SK-N-DZ (cell line): ENCODE measurements around the gene MAT2B. TPM values are rescaled to one million over a fixed set of nuclear protein-coding genes. Genes with fewer than 3 reads are reported as not detected.
A peak's percentile ranks its signal among the peaks of the same experiment; 100 is the strongest.

Experiments
- DNase-seq: peaks from one replicate; pipeline ENCODE4 v3.0.0-alpha.2; 2015; ENCODE audit warnings: low spot score
- polyA plus RNA-seq, 2 experiments: library from polyadenylated mRNA; depleted of rRNA; stranded (reverse); fragments of >200 nt; gene quantifications; 2 replicates each; pipeline ENCODE4 v1.2.3, GENCODE V29; 2014

The MAT2B gene
- 79.5 and 86.3 TPM in 2 replicates for polyA plus RNA-seq (2014; cell fraction: cytosol; rRNA removed)
- polyA plus RNA-seq (2014; cell fraction: nucleus; rRNA removed), result 56.8 and 66.1 TPM in 2 replicates

DNA sequence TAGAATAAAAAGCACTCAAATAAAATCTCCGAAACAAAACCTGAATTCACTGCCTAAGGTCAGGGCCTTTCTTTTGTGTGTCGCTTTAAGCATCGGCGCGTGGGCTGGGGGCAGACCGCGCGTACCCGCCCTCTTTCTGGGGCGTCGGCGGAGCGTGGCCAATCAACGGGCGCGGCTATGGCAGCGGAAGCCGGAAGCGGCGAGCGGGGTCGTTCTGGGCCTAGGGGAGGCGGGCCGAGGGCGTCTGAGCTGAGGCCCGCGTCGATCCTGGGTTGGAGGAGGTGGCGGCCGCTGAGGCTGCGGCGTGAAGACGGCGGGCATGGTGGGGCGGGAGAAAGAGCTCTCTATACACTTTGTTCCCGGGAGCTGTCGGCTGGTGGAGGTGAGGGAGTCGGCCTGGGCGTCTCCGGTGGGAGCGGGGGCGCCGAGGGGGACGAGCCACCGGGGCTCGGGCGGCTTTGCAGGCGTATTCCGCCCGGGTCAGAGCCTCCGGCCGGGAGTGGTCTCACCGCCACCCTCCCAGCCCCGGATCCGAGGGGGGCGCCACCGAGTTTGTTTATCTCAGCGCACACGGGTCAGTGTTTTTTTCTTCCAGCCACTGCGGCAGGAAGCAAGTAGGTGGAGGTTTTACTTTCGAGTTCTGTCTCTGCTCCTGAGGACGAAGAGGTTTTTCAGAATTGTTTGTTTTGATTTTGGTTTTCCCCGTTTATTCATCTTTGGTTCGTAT lies at the start of gene MAT2B:
Gene MAT2B, plus strand, starts transcription at position 252 of the 727 bp plus-strand sequence. Its CDS starts 68 bp downstream, at position 320.
- peak; percentile 96 for DNase-seq

DNA sequence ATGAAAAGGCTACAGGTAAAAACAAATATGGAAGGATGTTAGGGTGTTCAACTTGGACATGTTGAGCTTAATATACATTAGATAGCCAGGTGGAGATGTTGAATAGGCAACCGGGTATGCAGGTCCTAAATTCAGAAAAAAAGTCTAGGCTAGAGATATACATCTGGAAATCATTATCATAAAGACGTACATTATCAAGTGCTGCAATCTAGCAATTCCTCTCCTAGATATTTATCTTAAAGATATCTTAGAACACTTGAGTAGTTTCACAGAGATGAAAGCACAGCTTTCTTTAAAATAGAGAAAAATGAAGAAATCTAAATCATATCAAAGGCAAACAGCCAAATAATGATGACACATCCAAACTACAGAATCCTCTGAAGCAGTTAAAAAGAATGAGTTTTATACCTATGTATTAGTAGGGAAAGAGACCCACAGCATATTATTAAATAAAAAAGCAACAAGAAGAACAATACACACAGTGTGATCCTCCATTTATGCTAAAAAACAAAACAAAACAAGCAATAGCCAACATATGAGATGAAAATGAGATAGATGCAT lies 49.3 kb upstream of the MAT2B start:
- DNase-seq, result no peak

DNA sequence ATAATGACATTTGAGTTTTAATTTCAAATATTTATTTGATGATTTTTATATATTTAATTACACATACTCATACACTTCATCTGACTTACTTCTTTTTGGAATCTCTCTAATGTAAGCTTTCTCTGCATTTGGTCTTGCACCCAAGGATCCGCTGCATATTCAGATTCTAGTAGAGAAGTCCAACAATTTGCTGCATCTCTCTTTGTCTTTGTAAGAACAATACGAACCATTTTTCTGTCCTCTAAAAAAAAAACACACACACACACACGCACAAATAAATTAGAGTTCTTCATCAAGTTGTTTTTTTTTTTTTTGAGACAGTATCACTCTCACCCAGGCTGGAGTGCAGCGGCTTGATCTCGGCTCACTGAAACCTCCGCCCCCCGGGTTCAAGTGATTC lies 48.6 kb upstream of the MAT2B start:
- no peak for DNase-seq

GRCh38 chr5:163458778-163459385 lies 46.5 kb upstream of the MAT2B start:
- DNase-seq, result no peak

- no peak for DNase-seq
These were observed 46.0 kb upstream of the MAT2B start for GRCh38 chr5:163459462-163459818.

GRCh38 chr5:163459819-163460561 lies 45.4 kb upstream of the MAT2B start, which contains the start of gene NUDCD2:
Gene NUDCD2 (minus strand): TSS chr5:163460102. CDS start chr5:163460050, 52 bp downstream.
- peak; percentile 99 for DNase-seq

GRCh38 chr5:163460562-163461171 lies 44.8 kb upstream of the MAT2B start, which contains the start of gene HMMR:
Gene HMMR (plus strand): TSS chr5:163460632. CDS start chr5:163460693, 61 bp downstream.
- DNase-seq, result peak; percentile 58

GRCh38 chr5:163463063-163463435 lies 42.4 kb upstream of the MAT2B start:
- no peak for DNase-seq

DNA sequence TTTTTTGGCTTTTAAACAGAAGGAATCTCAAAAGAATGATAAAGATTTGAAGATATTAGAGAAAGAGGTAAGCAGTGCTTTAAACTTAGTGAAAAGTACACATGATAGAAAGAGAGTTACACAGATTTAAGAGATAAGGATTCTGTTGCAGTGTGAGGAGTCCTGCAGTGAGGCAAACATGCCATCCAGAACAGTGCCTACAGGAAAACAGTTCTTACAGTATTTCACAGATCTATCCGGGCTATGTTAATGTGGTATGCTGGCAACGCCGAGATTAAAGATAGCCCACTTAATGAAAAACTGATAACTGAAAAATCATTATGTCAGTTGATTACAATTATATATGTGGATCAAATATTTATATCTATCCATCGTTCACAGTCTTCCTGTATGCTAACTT lies 37.7 kb upstream of the MAT2B start:
- no peak for DNase-seq

DNA sequence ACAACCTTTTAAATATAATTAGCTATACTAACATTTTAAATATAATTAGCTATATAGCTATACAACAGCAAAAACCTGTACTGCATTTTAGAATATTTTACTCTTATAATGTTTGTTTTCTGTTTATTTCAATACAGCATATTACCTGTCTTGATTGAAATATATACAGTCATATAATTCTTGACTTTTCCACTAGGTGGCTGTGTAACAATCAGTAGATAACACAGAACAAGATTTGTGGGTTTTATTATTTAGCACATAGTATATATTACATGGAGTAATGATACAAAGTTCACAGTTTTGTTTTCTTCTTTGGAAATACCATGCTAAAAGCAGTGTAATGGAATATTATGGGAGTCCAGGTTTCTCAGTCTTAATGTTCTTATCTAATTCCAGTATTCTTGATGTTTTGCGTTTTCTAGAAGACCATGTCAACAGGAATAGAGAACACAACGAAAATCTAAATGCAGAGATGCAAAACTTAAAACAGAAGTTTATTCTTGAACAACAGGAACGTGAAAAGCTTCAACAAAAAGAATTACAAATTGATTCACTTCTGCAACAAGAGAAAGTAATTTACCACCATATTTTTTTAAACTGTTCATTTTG lies 31.7 kb upstream of the MAT2B start:
- DNase-seq, result no peak

GRCh38 chr5:163475411-163475810 lies 30.0 kb upstream of the MAT2B start:
- no peak for DNase-seq

DNA sequence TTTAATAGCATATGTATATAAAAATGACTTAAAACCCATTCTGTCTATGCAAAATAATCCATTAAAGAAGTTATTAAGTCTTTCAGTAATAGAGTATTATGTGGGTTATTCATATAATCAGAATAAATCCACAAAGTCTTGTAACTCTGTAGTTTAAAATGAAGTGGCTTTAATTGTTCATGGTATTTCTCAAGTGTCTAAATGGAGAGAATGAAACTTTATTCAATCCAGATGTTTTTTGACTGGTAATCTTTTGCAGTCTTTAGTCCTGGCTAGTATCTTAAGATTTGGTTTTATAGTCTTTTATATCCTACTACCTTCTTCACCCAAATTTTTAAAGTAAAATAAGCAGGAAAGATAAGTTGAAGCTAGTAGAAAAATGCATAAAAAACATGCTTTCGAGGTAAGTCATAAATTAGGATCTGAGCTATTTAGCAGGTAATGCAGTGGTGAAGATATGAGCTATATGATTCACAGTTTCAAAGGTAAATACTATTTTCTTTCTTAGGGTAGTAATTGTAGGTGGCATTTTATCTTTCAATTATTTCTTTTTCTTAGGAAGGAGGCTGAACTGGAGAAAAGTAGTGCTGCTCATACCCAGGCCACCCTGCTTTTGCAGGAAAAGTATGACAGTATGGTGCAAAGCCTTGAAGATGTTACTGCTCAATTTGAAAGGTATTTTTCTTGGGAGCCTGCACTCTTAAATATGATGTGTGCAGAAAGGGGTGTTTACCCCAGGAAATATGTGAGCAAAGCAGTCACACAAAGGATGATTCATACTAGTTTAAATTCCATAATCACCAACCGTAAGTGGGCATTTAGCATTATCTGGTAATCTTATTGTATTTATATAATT lies 27.1 kb upstream of the MAT2B start:
- DNase-seq, result no peak

DNA sequence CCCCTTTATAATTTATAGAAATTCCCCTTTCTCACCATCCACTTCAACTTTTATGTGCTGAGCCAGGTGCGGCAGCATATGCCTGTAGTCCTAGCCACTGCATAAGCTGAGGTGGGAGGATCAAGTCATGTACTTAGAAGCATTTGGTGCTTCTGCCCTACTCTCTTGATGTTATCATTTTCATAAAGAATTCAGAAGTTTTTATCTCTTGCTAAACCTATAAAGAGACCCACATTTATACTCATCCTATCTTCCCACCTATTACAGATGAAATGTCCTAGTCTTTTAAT lies 26.5 kb upstream of the MAT2B start:
- no peak for DNase-seq

DNA sequence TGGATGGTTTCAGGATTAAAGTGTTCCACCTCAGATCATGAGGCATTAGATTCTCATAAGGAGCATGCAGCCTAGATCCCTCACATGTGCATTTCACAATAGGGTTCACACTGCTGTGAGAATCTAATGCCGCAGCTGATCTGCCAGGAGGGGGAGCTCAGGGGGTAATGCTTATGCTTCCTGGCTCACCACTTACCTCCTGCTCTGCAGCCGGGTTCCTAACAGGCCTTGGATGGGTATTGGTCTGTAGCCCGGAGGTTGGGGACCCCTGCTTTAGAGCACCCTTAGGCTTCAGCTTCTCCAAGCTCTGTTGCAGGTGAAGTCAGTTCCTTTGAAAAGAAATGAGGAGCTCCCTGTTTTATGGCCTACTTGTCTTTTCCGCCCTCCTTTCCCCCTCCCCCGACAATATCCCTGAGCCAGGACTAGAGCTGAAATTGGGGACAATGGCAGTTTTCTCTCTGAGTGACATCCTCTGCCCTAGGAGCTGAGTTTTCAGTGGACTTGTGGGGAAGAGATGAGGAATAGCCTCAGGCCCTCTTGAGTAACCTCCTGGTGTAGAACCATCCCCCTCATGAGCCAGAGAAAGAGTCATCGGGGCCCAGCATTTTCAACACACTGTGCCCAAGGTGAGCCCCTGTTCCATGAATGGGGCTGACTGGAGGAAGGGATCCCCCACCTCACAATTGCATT lies 16.2 kb upstream of the MAT2B start:
- DNase-seq, result peak; percentile 9

DNA sequence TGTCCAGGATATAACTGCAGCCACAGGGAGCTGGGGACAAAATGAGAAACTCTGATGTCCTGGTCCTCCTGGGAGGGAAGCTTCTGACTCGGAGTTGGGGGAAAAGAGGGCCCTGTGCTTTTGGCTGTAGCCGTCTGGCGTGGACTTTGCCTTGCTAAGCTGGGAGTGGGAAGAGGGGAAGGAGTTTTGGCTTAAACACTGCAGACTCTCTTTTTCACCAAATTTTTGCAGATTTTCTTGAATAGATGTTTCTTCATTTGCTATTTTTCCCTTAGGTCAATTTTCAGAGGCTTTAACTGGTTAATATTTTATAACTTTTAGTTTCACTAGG lies 15.7 kb upstream of the MAT2B start:
- DNase-seq, result no peak

DNA sequence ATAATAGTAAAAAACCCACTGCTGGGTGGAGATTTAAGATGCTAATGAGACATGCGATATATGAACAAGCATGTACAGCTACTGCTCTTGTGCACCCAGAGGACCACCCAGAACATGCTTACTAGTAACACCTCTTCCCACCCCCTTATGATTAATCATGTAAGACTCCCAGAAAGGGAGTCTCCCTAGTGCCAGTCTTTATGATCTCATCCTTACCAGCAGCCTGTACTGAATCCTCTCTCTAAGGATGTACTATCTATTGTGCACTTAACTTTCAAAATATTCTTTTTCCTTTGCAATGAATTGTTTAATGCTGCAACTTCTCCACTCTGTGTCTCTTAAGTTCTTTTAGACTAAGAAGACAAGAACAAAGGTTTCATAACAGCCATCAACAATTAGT lies 9.1 kb upstream of the MAT2B start:
- DNase-seq, result no peak

DNA sequence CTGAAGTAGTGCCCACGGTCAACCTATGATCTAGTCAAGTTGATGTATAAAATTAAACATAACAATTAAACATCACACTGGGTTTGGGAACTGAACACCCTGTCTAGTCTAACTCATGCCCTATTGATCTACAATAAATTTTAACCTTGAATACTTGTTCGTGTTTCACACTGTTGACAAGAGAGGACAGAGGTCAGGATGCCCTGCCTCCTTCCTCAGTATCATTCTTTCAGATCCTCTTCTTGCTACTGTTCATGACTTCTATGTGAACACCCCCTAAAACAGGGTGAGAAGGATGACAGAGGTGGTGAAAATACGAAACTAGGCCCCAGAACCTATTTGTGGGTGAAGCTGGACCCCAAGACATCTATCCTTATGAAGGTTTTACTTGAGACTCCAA lies 8.1 kb upstream of the MAT2B start:
- DNase-seq, result no peak

GRCh38 chr5:163498886-163499285 lies 6.5 kb upstream of the MAT2B start:
- no peak for DNase-seq

- DNase-seq, result no peak
These were observed 2.9 kb upstream of the MAT2B start for GRCh38 chr5:163502521-163502920.
